Esophagus squamous epithelium (tissue), 5 donors: ENCODE measurements around the gene RNF215. TPM values are rescaled to one million over a fixed set of nuclear protein-coding genes. Genes with fewer than 3 reads are reported as not detected.

Experiments used
- DNase-seq: peaks from one replicate; lab custom pipeline; 2025; lab: John Stamatoyannopoulos, UW
- H3K27ac ChIP-seq, 4 donors: fragments of 200-600 bp; sonication (generic); one replicate each; pipeline ENCODE4 v1.5.1; 2016 to 2019; ENCODE audit warnings: mild to moderate bottlenecking in 1 of 4
- H3K27me3 ChIP-seq, 4 donors: fragments of 200-600 bp; sonication (generic); 1 replicate in 3 of 4; 2 replicates in 1 of 4; pipeline versions ENCODE4 v1.5.1 to v1.6.0; 2017 to 2021; ENCODE audit warnings: antibody characterized with exemption in 1 of 4
- H3K36me3 ChIP-seq, 3 donors: fragments of 200-600 bp; sonication (generic); one replicate each; pipeline ENCODE4 v1.5.1; 2016 to 2019
- H3K4me1 ChIP-seq, 3 donors: fragments of 200-600 bp; sonication (generic); one replicate each; pipeline ENCODE4 v1.5.1; 2017 to 2019
- H3K4me3 ChIP-seq, 4 donors: fragments of 200-600 bp; sonication (generic); 1 replicate in 3 of 4; 2 replicates in 1 of 4; pipeline ENCODE4 v1.5.1; 2016 to 2019; ENCODE audit warnings: mild to moderate bottlenecking in 2 of 4, moderate library complexity in 1 of 4
- H3K9me3 ChIP-seq, 3 donors: fragments of 200-600 bp; sonication (generic); one replicate each; pipeline ENCODE4 v1.5.1; 2016 to 2019
- CTCF ChIP-seq, 6 experiments: fragments of 450-650 bp in 4 of 6; fragments of 200-600 bp in 2 of 6; sonication (generic) in 2 of 6; IDR thresholded peaks; one replicate each; pipeline ENCODE4 v1.5.1; 2016 to 2019; ENCODE audit warnings: antibody characterized with exemption in 6 of 6, mild to moderate bottlenecking in 4 of 6, moderate library complexity in 4 of 6
- POLR2A ChIP-seq, 4 donors: fragments of 450-650 bp; IDR thresholded peaks; one replicate each; pipeline ENCODE4 v1.6.1; 2017; ENCODE audit warnings: antibody characterized with exemption in 4 of 4, mild to moderate bottlenecking in 4 of 4, moderate library complexity in 3 of 4
- WGBS, 2 donors: methylation state at CpG; one replicate each; pipeline ENCODE4 v1.1.5; 2018; 5-methylcytosine and 5-hydroxymethylcytosine counted together
- intact Hi-C: fragments of 100-400 bp; cut with DNase I; formaldehyde crosslinking; loops from one replicate; pipeline ENCODE4 v1.15.0; 2022
- total RNA-seq, 4 donors: library from RNA; depleted of rRNA; stranded (reverse); fragments of >200 nt; gene quantifications; one replicate each; pipeline ENCODE4 v1.1.0, GENCODE V29; 2016
- donor health status: DM: yes; HTN: yes; CAD: no.

RNF215 gene
- total RNA-seq, 4 donors from 2014 or later = 2.3 to 8.4 (median 3.9) TPM

GRCh38 chr22:30433227-30433626 lies 46.0 kb upstream of the RNF215 start:
- no peak overlapping the region for H3K27ac ChIP-seq
- H3K36me3 ChIP-seq = peaks cover 0 to 11% (median 0%) of the 10 kb centered on the region in 3 donors
- no peak for DNase-seq
- H3K9me3 ChIP-seq = no peaks in the 10 kb centered on the region
- peaks cover 0 to 2% (median 0%) of the 10 kb centered on the region in 4 donors for H3K27me3 ChIP-seq
- H3K4me3 ChIP-seq = no peak overlapping the region
- peaks cover 0 to 23% (median 0%) of the 10 kb centered on the region in 3 donors for H3K4me1 ChIP-seq
- 100% methylated on average over 1 to 2 of the region's 3 CpGs for WGBS, 2 donors
- intact Hi-C loops = no loop called here
- TF ChIP-seq CTCF (IDR thresholded peaks at IDR 0.05) (no peak), POLR2A (IDR thresholded peaks at IDR 0.05) (no peak)

- H3K27me3 ChIP-seq = no peaks in the 10 kb centered on the region
- H3K4me1 ChIP-seq = peaks cover 0 to 18% (median 0%) of the 10 kb centered on the region in 3 donors
- no peak for TF ChIP-seq POLR2A (IDR thresholded peaks at IDR 0.05)
- no peak for TF ChIP-seq CTCF (IDR thresholded peaks at IDR 0.05)
- no peak for DNase-seq
- no peak overlapping the region for H3K4me3 ChIP-seq
- H3K9me3 ChIP-seq = no peaks in the 10 kb centered on the region
- no peak overlapping the region for H3K27ac ChIP-seq
- peaks cover 0 to 18% (median 0%) of the 10 kb centered on the region in 3 donors for H3K36me3 ChIP-seq
- intact Hi-C loops = no loop called here
- 83% methylated on average over 1 of the region's 2 CpGs; no CpG with 5 or more reads in 1 of the 2 donors for WGBS, 2 donors
Measured at GRCh38 chr22:30432520-30432919, 45.3 kb upstream of the RNF215 start.

- H3K36me3 ChIP-seq = peaks cover 0 to 22% (median 0%) of the 10 kb centered on the region in 3 donors
- H3K9me3 ChIP-seq = no peaks in the 10 kb centered on the region
- H3K4me3 ChIP-seq = no peak overlapping the region
- H3K4me1 ChIP-seq = peaks cover 0 to 20% (median 0%) of the 10 kb centered on the region in 3 donors
- TF ChIP-seq CTCF (IDR thresholded peaks at IDR 0.05) (no peak), POLR2A (IDR thresholded peaks at IDR 0.05) (no peak)
- no CpG with 5 or more reads among the region's 4 CpGs for WGBS, 2 donors
- H3K27me3 ChIP-seq = no peaks in the 10 kb centered on the region
- no peak for DNase-seq
- H3K27ac ChIP-seq = no peak overlapping the region
- intact Hi-C loops = no loop called here
Measured at GRCh38 chr22:30432096-30432495, 44.9 kb upstream of the RNF215 start.

GRCh38 chr22:30430933-30431332 lies 43.7 kb upstream of the RNF215 start:
- Histone ChIP-seq H3K27me3 (no peaks in the 10 kb centered on the region), H3K4me3 (no peak overlapping the region), H3K36me3 (peaks cover 0 to 24% (median 0%) of the 10 kb centered on the region in 3 donors), H3K27ac (no peak overlapping the region), H3K9me3 (no peaks in the 10 kb centered on the region), H3K4me1 (peaks cover 8 to 25% (median 11%) of the 10 kb centered on the region in 3 donors)
- no peak for DNase-seq
- 63 to 80% methylated on average over 1 to 3 of the region's 4 CpGs for WGBS, 2 donors
- intact Hi-C loops = no loop called here
- peak in 1 of 6 experiments; percentile 10 for TF ChIP-seq CTCF (IDR thresholded peaks at IDR 0.05)
- TF ChIP-seq POLR2A (IDR thresholded peaks at IDR 0.05) = no peak

- WGBS, 2 donors = 49 to 58% methylated on average over 4 of the region's 4 CpGs
- peaks cover 13 to 25% (median 21%) of the 10 kb centered on the region in 3 donors for H3K4me1 ChIP-seq
- H3K36me3 ChIP-seq = peaks cover 0 to 24% (median 0%) of the 10 kb centered on the region in 3 donors
- intact Hi-C loops = loop anchor here (5.0 kb wide), 1 partner anchor 38 kb away; no protein-coding TSS in a partner anchor
- no peaks in the 10 kb centered on the region for H3K27me3 ChIP-seq
- no peak for DNase-seq
- H3K9me3 ChIP-seq = no peaks in the 10 kb centered on the region
- TF ChIP-seq CTCF (IDR thresholded peaks at IDR 0.05) (no peak), POLR2A (IDR thresholded peaks at IDR 0.05) (no peak)
- H3K27ac ChIP-seq = no peak overlapping the region
- H3K4me3 ChIP-seq = no peak overlapping the region
Measured at GRCh38 chr22:30429887-30430286, 42.7 kb upstream of the RNF215 start.
